ENCODE results near the gene BPIFA2. TPM values are rescaled to one million over a fixed set of nuclear protein-coding genes. Genes with fewer than 3 reads are reported as not detected.

The BPIFA2 gene
- total and polyA plus RNA-seq, 2 of the 4 experiments (the other 2 are of a cell fraction), result not detected

GRCh38 chr20:33177866-33178265, 9.9 kb downstream of the BPIFA2 start:
- Histone ChIP-seq H3K56ac (ENCODE audit: extremely low read depth, insufficient read depth, low read length) (no peak overlapping the region), H4K8ac (ENCODE audit: low read depth in 2 of 2, low read length in 2 of 2) (no peak overlapping the region), H3K9me1 (ENCODE audit: insufficient read depth, low read length) (no peaks in the 10 kb centered on the region), H3K9ac (ENCODE audit: low read depth, low read length) (no peak overlapping the region), H3K4me3 (ENCODE audit: insufficient read depth, low read depth, low read length) (no peak overlapping the region), H3K79me1 (ENCODE audit: low read depth in 1 of 2, low read length in 2 of 2) (no peaks in the 10 kb centered on the region), H2BK20ac (ENCODE audit: low read depth, low read length) (no peak overlapping the region), H3K4me2 (ENCODE audit: low read depth, low read length) (no peak overlapping the region), H3K4me1 (ENCODE audit: control insufficient read depth, insufficient read depth, low read length) (no peaks in the 10 kb centered on the region), H3K36me3 (ENCODE audit: control insufficient read depth, insufficient read depth, low read length) (no peaks in the 10 kb centered on the region), H4K20me1 (ENCODE audit: insufficient read depth, low read length) (no peaks in the 10 kb centered on the region), H2BK15ac (ENCODE audit: low read depth, low read length) (no peak overlapping the region), H3K4ac (ENCODE audit: low read depth, low read length) (no peak overlapping the region), H3K23ac (ENCODE audit: low read depth, low read length) (no peak overlapping the region), H2AK9ac (replicated peaks; ENCODE audit: low read depth, low read length, poor library complexity) (no peak overlapping the region), H3K9me3 (ENCODE audit: control insufficient read depth, insufficient read depth, low read length) (no peaks in the 10 kb centered on the region), H3K27me3 (ENCODE audit: control insufficient read depth, insufficient read depth, low read length) (no peaks in the 10 kb centered on the region; the same call in 1 of the 2 replicates), H3K18ac (ENCODE audit: low read depth, low read length) (no peak overlapping the region), H3K27ac (ENCODE audit: insufficient read depth, low read length) (no peak overlapping the region), H4K91ac (ENCODE audit: insufficient read depth, low read depth, low read length) (no peak overlapping the region), H2AFZ (replicated peaks; ENCODE audit: low read length, poor library complexity) (no peak overlapping the region), H2BK120ac (ENCODE audit: low read depth, low read length) (no peak overlapping the region), H4K5ac (ENCODE audit: low read depth, low read length) (no peak overlapping the region), H2AK5ac (ENCODE audit: low read depth, low read length) (no peak overlapping the region), H3K14ac (replicated peaks; ENCODE audit: low read depth, low read length) (no peak overlapping the region), H2BK5ac (ENCODE audit: low read depth, low read length, poor library complexity, severe bottlenecking) (no peak overlapping the region)
- WGBS, 2 experiments (ENCODE audit: extremely low coverage in 2 of 2, insufficient read length in 1 of 2), result 100% methylated on average over 2 of the region's 9 CpGs; no CpG with 5 or more reads in 1 of the 2 experiments
- no peak for TF ChIP-seq MAZ (IDR thresholded peaks at IDR 0.05; ENCODE audit: borderline replicate concordance, low read depth, low read length)
- dilution Hi-C loops (cut with HindIII; ENCODE audit: low sequenced_read_pairs, unreplicated experiment) (no loop called here), intact Hi-C loops (cut with micrococcal nuclease) (no loop called here), in situ Hi-C loops (cut with MboI; ENCODE audit: low sequenced_read_pairs) (no loop called here)
- no peak for DNase-seq
- BruUV-seq (replicated peaks), result no TSS peak
- ChIA-PET CTCF (no interaction called here), POLR2A (ENCODE audit: unreplicated experiment) (no interaction called here)
- ATAC-seq (ENCODE audit: low read depth), result no peak

Data from IMR-90 (cell line).